ENCODE results near the gene NDUFB1. TPM values are rescaled to one million over a fixed set of nuclear protein-coding genes. Genes with fewer than 3 reads are reported as not detected.

The NDUFB1 gene
- total and polyA plus RNA-seq, 2 donors (not counting 1 experiment from before 2014, with no cell fraction given): 61.6 to 154 TPM

GRCh38 chr14:92122351-92122677, 808 bp upstream of the NDUFB1 start:
- TF ChIP-seq, protein P1, sequence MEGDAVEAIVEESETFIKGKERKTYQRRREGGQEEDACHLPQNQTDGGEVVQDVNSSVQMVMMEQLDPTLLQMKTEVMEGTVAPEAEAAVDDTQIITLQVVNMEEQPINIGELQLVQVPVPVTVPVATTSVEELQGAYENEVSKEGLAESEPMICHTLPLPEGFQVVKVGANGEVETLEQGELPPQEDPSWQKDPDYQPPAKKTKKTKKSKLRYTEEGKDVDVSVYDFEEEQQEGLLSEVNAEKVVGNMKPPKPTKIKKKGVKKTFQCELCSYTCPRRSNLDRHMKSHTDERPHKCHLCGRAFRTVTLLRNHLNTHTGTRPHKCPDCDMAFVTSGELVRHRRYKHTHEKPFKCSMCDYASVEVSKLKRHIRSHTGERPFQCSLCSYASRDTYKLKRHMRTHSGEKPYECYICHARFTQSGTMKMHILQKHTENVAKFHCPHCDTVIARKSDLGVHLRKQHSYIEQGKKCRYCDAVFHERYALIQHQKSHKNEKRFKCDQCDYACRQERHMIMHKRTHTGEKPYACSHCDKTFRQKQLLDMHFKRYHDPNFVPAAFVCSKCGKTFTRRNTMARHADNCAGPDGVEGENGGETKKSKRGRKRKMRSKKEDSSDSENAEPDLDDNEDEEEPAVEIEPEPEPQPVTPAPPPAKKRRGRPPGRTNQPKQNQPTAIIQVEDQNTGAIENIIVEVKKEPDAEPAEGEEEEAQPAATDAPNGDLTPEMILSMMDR (IDR thresholded peaks at IDR 0.05): no peak
- no peak for TF ChIP-seq EZH2 (IDR thresholded peaks at IDR 0.05; ENCODE audit: borderline replicate concordance, insufficient read depth, low read depth, low read length, poor library complexity, severe bottlenecking)
- H3K4me1 ChIP-seq (ENCODE audit: control insufficient read depth in 2 of 2, insufficient read depth in 2 of 2, low read length in 2 of 2): peaks cover 9 to 29% of the 10 kb centered on the region in 2 donors
- H3K4me3 ChIP-seq (ENCODE audit: control extremely low read depth in 1 of 5, extremely low read depth in 1 of 5, insufficient read depth in 1 of 5, low read depth in 2 of 5, low read length in 4 of 5): peak overlapping the region; percentile 85 to 99 (median 90)
- H3K9ac ChIP-seq (ENCODE audit: low read length): peak overlapping the region; percentile 98
- DNase-seq (no peak), ATAC-seq (ENCODE audit: low read depth) (no peak)
- ChIA-PET POLR2A (interaction anchor here (0.5 to 2.5 kb wide), 7 partner anchors 10 to 773 kb away, joined by 3 to 25 read pairs (median 3); partner anchors contain the start of genes ATXN3 and TRIP11), CTCF (interaction anchor here (0.6 to 3.0 kb wide), 9 partner anchors 10 to 1085 kb away, joined by 3 to 50 read pairs (median 4); partner anchors contain the start of genes ATXN3, GON7 and UBR7)
- Mint-ChIP-seq H3K27ac (peak overlapping the region; percentile 100), H3K27me3 (no peaks in the 10 kb centered on the region), H3K9me3 (ENCODE audit: insufficient read depth) (no peaks in the 10 kb centered on the region), H3K4me3 (peak overlapping the region; percentile 97), H3K4me1 (peaks cover 38% of the 10 kb centered on the region)
- no peaks in the 10 kb centered on the region for H3K27me3 ChIP-seq (replicated peaks in 1 of 4; ENCODE audit: control extremely low read depth in 1 of 4, control insufficient read depth in 3 of 4, insufficient read depth in 4 of 4, low read length in 3 of 4)
- peaks cover 1 to 11% of the 10 kb centered on the region in 2 experiments for H3K36me3 ChIP-seq (replicated peaks in 1 of 2; ENCODE audit: control extremely low read depth in 1 of 2, control insufficient read depth in 1 of 2, extremely low read depth in 1 of 2, insufficient read depth in 2 of 2, low read length in 1 of 2)
- H3K4me2 ChIP-seq (replicated peaks; ENCODE audit: low read depth, low read length, poor library complexity, severe bottlenecking): peak overlapping the region; percentile 79
- WGBS (ENCODE audit: insufficient coverage): 1% methylated on average over 22 of the region's 22 CpGs
- H4K20me1 ChIP-seq (ENCODE audit: control insufficient read depth, insufficient read depth, low read length, poor library complexity, severe bottlenecking): no peaks in the 10 kb centered on the region
- intact Hi-C loops (cut with micrococcal nuclease): loop anchor here (5.0 to 10.0 kb wide), 2 partner anchors 492 to 670 kb away; partner anchors contain the start of gene GOLGA5
- H3K27ac ChIP-seq (ENCODE audit: low read length in 2 of 2): peak overlapping the region; percentile 87 to 96
- H2AFZ ChIP-seq (ENCODE audit: insufficient read depth, low read depth, low read length, poor library complexity, severe bottlenecking): peak overlapping the region; percentile 100
- peaks cover 76% of the 10 kb centered on the region for H3K79me2 ChIP-seq (ENCODE audit: control insufficient read depth, insufficient read depth, low read length)
- no peaks in the 10 kb centered on the region for H3K9me3 ChIP-seq (ENCODE audit: control extremely low read depth in 1 of 3, control insufficient read depth in 2 of 3, insufficient read depth in 1 of 3, low read length in 2 of 3)

GRCh38 chr14:92121207-92121669, 268 bp downstream of the NDUFB1 start:
- under 1% methylated on average over 36 of the region's 36 CpGs for WGBS (ENCODE audit: insufficient coverage)
- TF ChIP-seq EZH2 (IDR thresholded peaks at IDR 0.05; ENCODE audit: borderline replicate concordance, insufficient read depth, low read depth, low read length, poor library complexity, severe bottlenecking): no peak
- TF ChIP-seq, protein P1 (IDR thresholded peaks at IDR 0.05): no peak
- H3K27me3 Mint-ChIP-seq: no peaks in the 10 kb centered on the region
- ChIA-PET POLR2A (interaction anchor here (0.6 to 2.5 kb wide), 6 partner anchors 9 to 672 kb away, joined by 3 to 25 read pairs (median 4); partner anchors contain the start of genes ATXN3, PPP4R3A and TRIP11), CTCF (interaction anchor here (1.0 to 3.0 kb wide), 5 partner anchors 9 to 559 kb away, joined by 3 to 50 read pairs (median 4); partner anchors contain the start of gene ATXN3)
- Histone ChIP-seq H4K20me1 (ENCODE audit: control insufficient read depth, insufficient read depth, low read length, poor library complexity, severe bottlenecking) (no peaks in the 10 kb centered on the region), H3K27ac (ENCODE audit: low read length in 2 of 2) (peak overlapping the region; percentile 87 to 96), H3K4me2 (replicated peaks; ENCODE audit: low read depth, low read length, poor library complexity, severe bottlenecking) (peak overlapping the region; percentile 79), H3K36me3 (replicated peaks in 1 of 2; ENCODE audit: control extremely low read depth in 1 of 2, control insufficient read depth in 1 of 2, extremely low read depth in 1 of 2, insufficient read depth in 2 of 2, low read length in 1 of 2) (peaks cover 0 to 11% of the 10 kb centered on the region in 2 experiments), H3K9me3 (ENCODE audit: control extremely low read depth in 1 of 3, control insufficient read depth in 2 of 3, insufficient read depth in 1 of 3, low read length in 2 of 3) (no peaks in the 10 kb centered on the region), H3K79me2 (ENCODE audit: control insufficient read depth, insufficient read depth, low read length) (peaks cover 65% of the 10 kb centered on the region), H3K9ac (ENCODE audit: low read length) (peak overlapping the region; percentile 98), H3K4me3 (ENCODE audit: control extremely low read depth in 1 of 5, extremely low read depth in 1 of 5, insufficient read depth in 1 of 5, low read depth in 2 of 5, low read length in 4 of 5) (peak overlapping the region; percentile 85 to 99 (median 90)), H3K27me3 (replicated peaks in 1 of 4; ENCODE audit: control extremely low read depth in 1 of 4, control insufficient read depth in 3 of 4, insufficient read depth in 4 of 4, low read length in 3 of 4) (no peaks in the 10 kb centered on the region), H3K4me1 (ENCODE audit: control insufficient read depth in 2 of 2, insufficient read depth in 2 of 2, low read length in 2 of 2) (peaks cover 9 to 29% of the 10 kb centered on the region in 2 donors), H2AFZ (ENCODE audit: insufficient read depth, low read depth, low read length, poor library complexity, severe bottlenecking) (peak overlapping the region; percentile 100)
- H3K27ac Mint-ChIP-seq: peak overlapping the region; percentile 100
- DNase-seq (no peak), ATAC-seq (ENCODE audit: low read depth) (peak; percentile 9)
- intact Hi-C loops (cut with micrococcal nuclease): loop anchor here (1.0 to 10.0 kb wide), 4 partner anchors 15 to 671 kb away; partner anchors contain the start of genes ATXN3, GOLGA5 and TRIP11
- H3K4me1 Mint-ChIP-seq: peaks cover 38% of the 10 kb centered on the region
- H3K9me3 Mint-ChIP-seq (ENCODE audit: insufficient read depth): no peaks in the 10 kb centered on the region
- H3K4me3 Mint-ChIP-seq: peak overlapping the region; percentile 97

Measured in B cell (primary cell).